AG10803 (cell line): Measurements from ENCODE around the gene LRCH1.

ENCODE experiments used
- DNase-seq: peaks from one replicate; pipeline ENCODE4 v3.0.0; 2010; ENCODE audit warnings: low read depth
- H3K4me3 ChIP-seq: 2 replicates; pipeline ENCODE4 v1.5.1; 2011; ENCODE audit warnings: mild to moderate bottlenecking, low read length, control low read depth
- CTCF ChIP-seq: conservative IDR thresholded peaks from 2 replicates; pipeline ENCODE4 v1.5.1; 2011; ENCODE audit warnings: mild to moderate bottlenecking, low read length, control low read depth, inconsistent platforms

The LRCH1 gene

GRCh38 chr13:46561691-46562090, 8.7 kb downstream of the LRCH1 start:
- no peak for DNase-seq
- TF ChIP-seq CTCF: no peak
- H3K4me3 ChIP-seq: no peak overlapping the region

- no peak for TF ChIP-seq CTCF
Observed at GRCh38 chr13:46562152-46562551, 9.2 kb downstream of the LRCH1 start.

GRCh38 chr13:46562581-46562980, 9.6 kb downstream of the LRCH1 start:
- H3K4me3 ChIP-seq: no peak overlapping the region
- no peak for TF ChIP-seq CTCF
- no peak for DNase-seq

More at GRCh38 chr13:46562152-46562551, 9.2 kb downstream of the LRCH1 start:
- H3K4me3 ChIP-seq: no peak overlapping the region
- DNase-seq: no peak

GRCh38 chr13:46565808-46566750, 13.1 kb downstream of the LRCH1 start:
- H3K4me3 ChIP-seq: no peak overlapping the region
- DNase-seq: no peak
- TF ChIP-seq CTCF: no peak

GRCh38 chr13:46567671-46568070, 14.7 kb downstream of the LRCH1 start:
- DNase-seq: no peak
- TF ChIP-seq CTCF: no peak
- no peak overlapping the region for H3K4me3 ChIP-seq

GRCh38 chr13:46569456-46569855, 16.5 kb downstream of the LRCH1 start:
- TF ChIP-seq CTCF: no peak
- H3K4me3 ChIP-seq: no peak overlapping the region
- no peak for DNase-seq

- TF ChIP-seq CTCF: no peak
- no peak overlapping the region for H3K4me3 ChIP-seq
- no peak for DNase-seq
Observed at GRCh38 chr13:46570273-46570672, 17.3 kb downstream of the LRCH1 start.
